WTC11 (cell line): Measurements from ENCODE around the gene VILL. TPM values are rescaled to one million over a fixed set of nuclear protein-coding genes. Genes with fewer than 3 reads are reported as not detected.

Source experiments
- ATAC-seq: fragments of 200-7000 bp; cut with Tn5 transposase; 2 replicates; pipeline ENCODE4 v1.10.0; 2021; ENCODE audit warnings: mild to moderate bottlenecking, moderate library complexity
- CTCF ChIA-PET: fragments of 300-600 bp; sonication (Branson Sonifier 250); formaldehyde crosslinking; loops from one replicate; lab custom pipeline; 2021; ENCODE audit warnings: antibody characterized with exemption; lab: Charles Lee
- POLR2A ChIA-PET: fragments of 350-600 bp; sonication (Branson Sonifier 250); formaldehyde crosslinking; loops from one replicate; lab custom pipeline; 2021; ENCODE audit warnings: antibody characterized with exemption; lab: Charles Lee
- DNase-seq: peaks from one replicate; pipeline ENCODE4 v3.0.0; 2021; ENCODE audit warnings: low spot score
- H3K27ac Mint-ChIP-seq: 2 replicates; pipeline ENCODE4 v1.8.0; 2021; ENCODE audit warnings: mixed read lengths
- H3K27me3 Mint-ChIP-seq: 2 replicates; pipeline ENCODE4 v1.8.0; 2021; ENCODE audit warnings: low read depth, mild to moderate bottlenecking, moderate library complexity, mixed read lengths
- H3K36me3 Mint-ChIP-seq: 2 replicates; pipeline ENCODE4 v1.8.0; 2021; ENCODE audit warnings: mixed read lengths
- H3K4me1 Mint-ChIP-seq: 2 replicates; pipeline ENCODE4 v1.8.0; 2022; ENCODE audit warnings: mixed read lengths
- H3K4me3 Mint-ChIP-seq: 2 replicates; pipeline ENCODE4 v1.8.0; 2021; ENCODE audit warnings: mild to moderate bottlenecking, moderate library complexity, mixed read lengths
- H3K9me3 Mint-ChIP-seq: 2 replicates; pipeline ENCODE4 v1.8.0; 2021; ENCODE audit warnings: mixed read lengths
- ELF4 ChIP-seq: sonication (generic); formaldehyde crosslinking; IDR thresholded peaks from 2 replicates; pipeline ENCODE4 v1.8.1; 2022; ENCODE audit warnings: low read depth, mild to moderate bottlenecking, moderate library complexity, missing genetic modification reagents
- EMX1 ChIP-seq: fragments of 250-450 bp; sonication (Bioruptor Pico); IDR thresholded peaks from 2 replicates; pipeline ENCODE4 v1.8.0; 2021; ENCODE audit warnings: mild to moderate bottlenecking
- ESRRA ChIP-seq: sonication (generic); formaldehyde crosslinking; IDR thresholded peaks from 2 replicates; pipeline ENCODE4 v1.8.1; 2022; ENCODE audit warnings: mild to moderate bottlenecking, missing genetic modification reagents, borderline replicate concordance
- NFATC4 ChIP-seq: fragments of 250-450 bp; sonication (Bioruptor Pico); IDR thresholded peaks from 2 replicates; pipeline ENCODE4 v1.9.0; 2021; ENCODE audit warnings: mild to moderate bottlenecking
- NR1H2 ChIP-seq: sonication (generic); formaldehyde crosslinking; IDR thresholded peaks from 2 replicates; pipeline ENCODE4 v1.9.0; 2021; ENCODE audit warnings: mild to moderate bottlenecking, moderate library complexity, missing genetic modification reagents
- NR2C2 ChIP-seq: sonication (generic); formaldehyde crosslinking; IDR thresholded peaks from 2 replicates; pipeline ENCODE4 v1.8.0; 2022; ENCODE audit warnings: mild to moderate bottlenecking, missing genetic modification reagents
- RELA ChIP-seq: sonication (generic); formaldehyde crosslinking; IDR thresholded peaks from 2 replicates; pipeline ENCODE4 v1.8.1; 2022; ENCODE audit warnings: missing genetic modification reagents, mild to moderate bottlenecking, borderline replicate concordance
- RORB ChIP-seq: fragments of 250-450 bp; sonication (Bioruptor Pico); IDR thresholded peaks from 2 replicates; pipeline ENCODE4 v1.9.0; 2021; ENCODE audit warnings: mild to moderate bottlenecking
- SMAD3 ChIP-seq: sonication (generic); formaldehyde crosslinking; IDR thresholded peaks from 2 replicates; pipeline ENCODE4 v1.8.0; 2022; ENCODE audit warnings: missing genetic modification reagents, mild to moderate bottlenecking, borderline replicate concordance
- SMAD4 ChIP-seq: sonication (generic); formaldehyde crosslinking; IDR thresholded peaks from 2 replicates; pipeline ENCODE4 v1.8.0; 2022; ENCODE audit warnings: mild to moderate bottlenecking, missing genetic modification reagents
- SP1 ChIP-seq: sonication (generic); formaldehyde crosslinking; conservative IDR thresholded peaks from 2 replicates; pipeline ENCODE4 v1.8.1; 2022; ENCODE audit warnings: missing genetic modification reagents
- TCF7 ChIP-seq: sonication (generic); formaldehyde crosslinking; IDR thresholded peaks from 2 replicates; pipeline ENCODE4 v1.8.0; 2022; ENCODE audit warnings: mild to moderate bottlenecking, low read depth, missing genetic modification reagents, moderate library complexity
- ZNF423 ChIP-seq: fragments of 250-450 bp; sonication (Bioruptor Pico); IDR thresholded peaks from 2 replicates; pipeline ENCODE4 v2.1.2; 2022; ENCODE audit warnings: mild to moderate bottlenecking, moderate library complexity
- total RNA-seq: library from RNA; stranded (reverse); gene quantifications from 3 replicates; pipeline ENCODE4 v1.2.3, GENCODE V29; 2021
- TF ChIP-seq, protein P1 (sequence below): fragments of 250-450 bp; sonication (Bioruptor Pico); IDR thresholded peaks from 2 replicates; pipeline ENCODE4 v2.1.2; 2022; ENCODE audit warnings: mild to moderate bottlenecking, moderate library complexity
- TF ChIP-seq, protein P2 (sequence below): fragments of 250-450 bp; sonication (Bioruptor Pico); IDR thresholded peaks from 2 replicates; pipeline ENCODE4 v1.8.0; 2021; ENCODE audit warnings: mild to moderate bottlenecking
- TF ChIP-seq, protein P3 (sequence below): sonication (generic); formaldehyde crosslinking; IDR thresholded peaks from 2 replicates; pipeline ENCODE4 v1.8.0; 2022; ENCODE audit warnings: mild to moderate bottlenecking, missing genetic modification reagents
- TF ChIP-seq, protein P4 (sequence below): fragments of 250-450 bp; sonication (Bioruptor Pico); IDR thresholded peaks from 2 replicates; pipeline ENCODE4 v1.9.0; 2021; ENCODE audit warnings: mild to moderate bottlenecking, borderline replicate concordance
- TF ChIP-seq, protein P5 (sequence below): sonication (generic); formaldehyde crosslinking; IDR thresholded peaks from 2 replicates; pipeline ENCODE4 v1.8.1; 2023; ENCODE audit warnings: mild to moderate bottlenecking, missing genetic modification reagents, moderate library complexity
- TF ChIP-seq, protein P6 (sequence below): sonication (generic); formaldehyde crosslinking; IDR thresholded peaks from 2 replicates; pipeline ENCODE4 v1.8.1; 2023; ENCODE audit warnings: mild to moderate bottlenecking, missing genetic modification reagents
- TF ChIP-seq, protein P7 (sequence below): sonication (generic); formaldehyde crosslinking; IDR thresholded peaks from 2 replicates; pipeline ENCODE4 v1.8.1; 2023; ENCODE audit warnings: mild to moderate bottlenecking, missing genetic modification reagents, moderate library complexity
- TF ChIP-seq, protein P8 (sequence below): sonication (generic); formaldehyde crosslinking; conservative IDR thresholded peaks from 2 replicates; pipeline ENCODE4 v1.8.1; 2023; ENCODE audit warnings: mild to moderate bottlenecking, low read depth, missing genetic modification reagents, moderate library complexity

VILL gene
- total RNA-seq, 1 experiment from 2014 or later: 4.7 TPM

DNA sequence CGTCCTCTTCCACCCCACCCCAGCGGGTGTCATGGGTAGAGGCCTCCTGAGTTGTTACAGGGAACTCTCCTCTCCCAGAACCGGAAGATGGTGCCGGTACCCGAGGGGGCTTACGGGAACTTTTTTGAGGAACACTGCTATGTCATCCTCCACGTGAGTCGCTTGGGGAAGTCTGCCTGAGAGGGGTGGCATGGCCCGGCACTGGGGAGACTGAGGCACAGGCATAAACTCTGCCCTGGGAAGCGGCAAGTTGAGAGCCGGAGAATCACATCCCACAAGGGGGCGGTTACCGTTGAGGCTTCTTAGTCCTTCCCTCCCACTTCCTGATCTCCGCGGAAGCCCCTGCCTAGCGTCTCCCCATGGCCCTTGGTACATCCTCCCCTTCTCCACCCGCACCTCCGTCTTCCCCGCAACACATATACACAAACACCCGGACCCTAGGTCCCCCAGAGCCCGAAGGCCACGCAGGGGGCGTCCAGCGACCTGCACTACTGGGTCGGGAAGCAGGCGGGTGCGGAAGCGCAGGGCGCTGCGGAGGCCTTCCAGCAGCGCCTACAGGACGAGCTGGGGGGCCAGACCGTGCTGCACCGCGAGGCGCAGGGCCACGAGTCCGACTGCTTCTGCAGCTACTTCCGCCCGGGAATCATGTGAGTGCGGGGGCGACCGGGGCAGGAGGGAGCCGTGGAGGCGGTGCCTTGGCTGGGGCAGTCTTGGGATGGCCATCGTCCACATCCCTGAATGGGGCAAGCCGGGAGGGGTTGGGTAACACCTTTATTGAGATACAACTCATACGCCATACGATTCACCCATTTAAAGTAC, 3.4 kb downstream of the VILL start (continued):
- TF ChIP-seq, protein P1, sequence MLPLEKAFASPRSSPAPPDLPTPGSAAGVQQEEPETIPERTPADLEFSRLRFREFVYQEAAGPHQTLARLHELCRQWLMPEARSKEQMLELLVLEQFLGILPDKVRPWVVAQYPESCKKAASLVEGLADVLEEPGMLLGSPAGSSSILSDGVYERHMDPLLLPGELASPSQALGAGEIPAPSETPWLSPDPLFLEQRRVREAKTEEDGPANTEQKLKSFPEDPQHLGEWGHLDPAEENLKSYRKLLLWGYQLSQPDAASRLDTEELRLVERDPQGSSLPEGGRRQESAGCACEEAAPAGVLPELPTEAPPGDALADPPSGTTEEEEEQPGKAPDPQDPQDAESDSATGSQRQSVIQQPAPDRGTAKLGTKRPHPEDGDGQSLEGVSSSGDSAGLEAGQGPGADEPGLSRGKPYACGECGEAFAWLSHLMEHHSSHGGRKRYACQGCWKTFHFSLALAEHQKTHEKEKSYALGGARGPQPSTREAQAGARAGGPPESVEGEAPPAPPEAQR (CRISPR knock-in tag): no peak
- TF ChIP-seq NFATC4 (CRISPR knock-in tag) (no peak), NR2C2 (CRISPR knock-in tag) (no peak), EMX1 (CRISPR knock-in tag) (no peak), ZNF423 (CRISPR knock-in tag) (no peak), SMAD4 (no peak), RELA (CRISPR knock-in tag) (no peak), TCF7 (CRISPR knock-in tag) (no peak), ELF4 (CRISPR knock-in tag) (no peak), ESRRA (CRISPR knock-in tag) (no peak), SMAD3 (CRISPR knock-in tag) (peak; percentile 46; the same call in 1 of the 2 replicates), SP1 (peak; percentile 73)
- TF ChIP-seq, protein P2, sequence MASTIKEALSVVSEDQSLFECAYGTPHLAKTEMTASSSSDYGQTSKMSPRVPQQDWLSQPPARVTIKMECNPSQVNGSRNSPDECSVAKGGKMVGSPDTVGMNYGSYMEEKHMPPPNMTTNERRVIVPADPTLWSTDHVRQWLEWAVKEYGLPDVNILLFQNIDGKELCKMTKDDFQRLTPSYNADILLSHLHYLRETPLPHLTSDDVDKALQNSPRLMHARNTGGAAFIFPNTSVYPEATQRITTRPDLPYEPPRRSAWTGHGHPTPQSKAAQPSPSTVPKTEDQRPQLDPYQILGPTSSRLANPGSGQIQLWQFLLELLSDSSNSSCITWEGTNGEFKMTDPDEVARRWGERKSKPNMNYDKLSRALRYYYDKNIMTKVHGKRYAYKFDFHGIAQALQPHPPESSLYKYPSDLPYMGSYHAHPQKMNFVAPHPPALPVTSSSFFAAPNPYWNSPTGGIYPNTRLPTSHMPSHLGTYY (CRISPR knock-in tag): no peak
- TF ChIP-seq, protein P3, sequence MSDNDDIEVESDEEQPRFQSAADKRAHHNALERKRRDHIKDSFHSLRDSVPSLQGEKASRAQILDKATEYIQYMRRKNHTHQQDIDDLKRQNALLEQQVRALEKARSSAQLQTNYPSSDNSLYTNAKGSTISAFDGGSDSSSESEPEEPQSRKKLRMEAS (CRISPR knock-in tag): peak; percentile 89
- TF ChIP-seq, protein P4, sequence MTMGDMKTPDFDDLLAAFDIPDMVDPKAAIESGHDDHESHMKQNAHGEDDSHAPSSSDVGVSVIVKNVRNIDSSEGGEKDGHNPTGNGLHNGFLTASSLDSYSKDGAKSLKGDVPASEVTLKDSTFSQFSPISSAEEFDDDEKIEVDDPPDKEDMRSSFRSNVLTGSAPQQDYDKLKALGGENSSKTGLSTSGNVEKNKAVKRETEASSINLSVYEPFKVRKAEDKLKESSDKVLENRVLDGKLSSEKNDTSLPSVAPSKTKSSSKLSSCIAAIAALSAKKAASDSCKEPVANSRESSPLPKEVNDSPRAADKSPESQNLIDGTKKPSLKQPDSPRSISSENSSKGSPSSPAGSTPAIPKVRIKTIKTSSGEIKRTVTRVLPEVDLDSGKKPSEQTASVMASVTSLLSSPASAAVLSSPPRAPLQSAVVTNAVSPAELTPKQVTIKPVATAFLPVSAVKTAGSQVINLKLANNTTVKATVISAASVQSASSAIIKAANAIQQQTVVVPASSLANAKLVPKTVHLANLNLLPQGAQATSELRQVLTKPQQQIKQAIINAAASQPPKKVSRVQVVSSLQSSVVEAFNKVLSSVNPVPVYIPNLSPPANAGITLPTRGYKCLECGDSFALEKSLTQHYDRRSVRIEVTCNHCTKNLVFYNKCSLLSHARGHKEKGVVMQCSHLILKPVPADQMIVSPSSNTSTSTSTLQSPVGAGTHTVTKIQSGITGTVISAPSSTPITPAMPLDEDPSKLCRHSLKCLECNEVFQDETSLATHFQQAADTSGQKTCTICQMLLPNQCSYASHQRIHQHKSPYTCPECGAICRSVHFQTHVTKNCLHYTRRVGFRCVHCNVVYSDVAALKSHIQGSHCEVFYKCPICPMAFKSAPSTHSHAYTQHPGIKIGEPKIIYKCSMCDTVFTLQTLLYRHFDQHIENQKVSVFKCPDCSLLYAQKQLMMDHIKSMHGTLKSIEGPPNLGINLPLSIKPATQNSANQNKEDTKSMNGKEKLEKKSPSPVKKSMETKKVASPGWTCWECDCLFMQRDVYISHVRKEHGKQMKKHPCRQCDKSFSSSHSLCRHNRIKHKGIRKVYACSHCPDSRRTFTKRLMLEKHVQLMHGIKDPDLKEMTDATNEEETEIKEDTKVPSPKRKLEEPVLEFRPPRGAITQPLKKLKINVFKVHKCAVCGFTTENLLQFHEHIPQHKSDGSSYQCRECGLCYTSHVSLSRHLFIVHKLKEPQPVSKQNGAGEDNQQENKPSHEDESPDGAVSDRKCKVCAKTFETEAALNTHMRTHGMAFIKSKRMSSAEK (CRISPR knock-in tag): no peak
- TF ChIP-seq, protein P5, sequence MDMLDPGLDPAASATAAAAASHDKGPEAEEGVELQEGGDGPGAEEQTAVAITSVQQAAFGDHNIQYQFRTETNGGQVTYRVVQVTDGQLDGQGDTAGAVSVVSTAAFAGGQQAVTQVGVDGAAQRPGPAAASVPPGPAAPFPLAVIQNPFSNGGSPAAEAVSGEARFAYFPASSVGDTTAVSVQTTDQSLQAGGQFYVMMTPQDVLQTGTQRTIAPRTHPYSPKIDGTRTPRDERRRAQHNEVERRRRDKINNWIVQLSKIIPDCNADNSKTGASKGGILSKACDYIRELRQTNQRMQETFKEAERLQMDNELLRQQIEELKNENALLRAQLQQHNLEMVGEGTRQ (CRISPR knock-in tag): peak; percentile 78

DNA sequence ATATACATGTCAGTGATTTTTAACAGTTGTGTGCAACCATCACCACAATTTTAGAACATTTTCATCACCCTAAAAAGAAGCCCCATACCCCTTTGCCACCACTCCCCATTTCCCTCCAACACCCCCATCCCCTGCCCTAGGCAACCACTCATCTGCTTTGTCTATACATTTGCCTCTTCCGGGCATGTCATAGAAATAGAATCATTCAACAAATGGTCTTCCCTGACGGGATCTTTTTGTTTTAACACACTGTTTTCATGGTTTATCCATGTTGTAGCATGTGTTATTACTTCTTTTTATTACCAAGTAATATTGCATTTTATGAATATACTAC, 4.0 kb downstream of the VILL start:
- no peak overlapping the region for H3K27ac Mint-ChIP-seq
- peaks cover 29% of the 10 kb centered on the region for H3K27me3 Mint-ChIP-seq
- ChIA-PET POLR2A (interaction anchor here (0.5 to 0.7 kb wide), 2 partner anchors 9 to 284 kb away, joined by 3 to 10 read pairs; no protein-coding TSS in a partner anchor), CTCF (interaction anchor here (0.8 to 1.0 kb wide), 3 partner anchors 9 to 137 kb away, joined by 3 to 12 read pairs (median 4); no protein-coding TSS in a partner anchor)
- peak overlapping the region; percentile 85 for H3K4me3 Mint-ChIP-seq
- ATAC-seq (no peak), DNase-seq (no peak)
- no peaks in the 10 kb centered on the region for H3K9me3 Mint-ChIP-seq
- H3K36me3 Mint-ChIP-seq: peaks cover 2% of the 10 kb centered on the region; the same call in 1 of the 2 replicates
- H3K4me1 Mint-ChIP-seq: peaks cover 33% of the 10 kb centered on the region
- TF ChIP-seq, protein P6, sequence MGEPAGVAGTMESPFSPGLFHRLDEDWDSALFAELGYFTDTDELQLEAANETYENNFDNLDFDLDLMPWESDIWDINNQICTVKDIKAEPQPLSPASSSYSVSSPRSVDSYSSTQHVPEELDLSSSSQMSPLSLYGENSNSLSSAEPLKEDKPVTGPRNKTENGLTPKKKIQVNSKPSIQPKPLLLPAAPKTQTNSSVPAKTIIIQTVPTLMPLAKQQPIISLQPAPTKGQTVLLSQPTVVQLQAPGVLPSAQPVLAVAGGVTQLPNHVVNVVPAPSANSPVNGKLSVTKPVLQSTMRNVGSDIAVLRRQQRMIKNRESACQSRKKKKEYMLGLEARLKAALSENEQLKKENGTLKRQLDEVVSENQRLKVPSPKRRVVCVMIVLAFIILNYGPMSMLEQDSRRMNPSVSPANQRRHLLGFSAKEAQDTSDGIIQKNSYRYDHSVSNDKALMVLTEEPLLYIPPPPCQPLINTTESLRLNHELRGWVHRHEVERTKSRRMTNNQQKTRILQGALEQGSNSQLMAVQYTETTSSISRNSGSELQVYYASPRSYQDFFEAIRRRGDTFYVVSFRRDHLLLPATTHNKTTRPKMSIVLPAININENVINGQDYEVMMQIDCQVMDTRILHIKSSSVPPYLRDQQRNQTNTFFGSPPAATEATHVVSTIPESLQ: no peak
- TF ChIP-seq RORB: no peak
- TF ChIP-seq, protein P7, sequence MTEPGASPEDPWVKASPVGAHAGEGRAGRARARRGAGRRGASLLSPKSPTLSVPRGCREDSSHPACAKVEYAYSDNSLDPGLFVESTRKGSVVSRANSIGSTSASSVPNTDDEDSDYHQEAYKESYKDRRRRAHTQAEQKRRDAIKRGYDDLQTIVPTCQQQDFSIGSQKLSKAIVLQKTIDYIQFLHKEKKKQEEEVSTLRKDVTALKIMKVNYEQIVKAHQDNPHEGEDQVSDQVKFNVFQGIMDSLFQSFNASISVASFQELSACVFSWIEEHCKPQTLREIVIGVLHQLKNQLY (CRISPR knock-in tag): no peak
- TF ChIP-seq, protein P8, sequence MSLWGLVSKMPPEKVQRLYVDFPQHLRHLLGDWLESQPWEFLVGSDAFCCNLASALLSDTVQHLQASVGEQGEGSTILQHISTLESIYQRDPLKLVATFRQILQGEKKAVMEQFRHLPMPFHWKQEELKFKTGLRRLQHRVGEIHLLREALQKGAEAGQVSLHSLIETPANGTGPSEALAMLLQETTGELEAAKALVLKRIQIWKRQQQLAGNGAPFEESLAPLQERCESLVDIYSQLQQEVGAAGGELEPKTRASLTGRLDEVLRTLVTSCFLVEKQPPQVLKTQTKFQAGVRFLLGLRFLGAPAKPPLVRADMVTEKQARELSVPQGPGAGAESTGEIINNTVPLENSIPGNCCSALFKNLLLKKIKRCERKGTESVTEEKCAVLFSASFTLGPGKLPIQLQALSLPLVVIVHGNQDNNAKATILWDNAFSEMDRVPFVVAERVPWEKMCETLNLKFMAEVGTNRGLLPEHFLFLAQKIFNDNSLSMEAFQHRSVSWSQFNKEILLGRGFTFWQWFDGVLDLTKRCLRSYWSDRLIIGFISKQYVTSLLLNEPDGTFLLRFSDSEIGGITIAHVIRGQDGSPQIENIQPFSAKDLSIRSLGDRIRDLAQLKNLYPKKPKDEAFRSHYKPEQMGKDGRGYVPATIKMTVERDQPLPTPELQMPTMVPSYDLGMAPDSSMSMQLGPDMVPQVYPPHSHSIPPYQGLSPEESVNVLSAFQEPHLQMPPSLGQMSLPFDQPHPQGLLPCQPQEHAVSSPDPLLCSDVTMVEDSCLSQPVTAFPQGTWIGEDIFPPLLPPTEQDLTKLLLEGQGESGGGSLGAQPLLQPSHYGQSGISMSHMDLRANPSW: no peak
- no peak for TF ChIP-seq NR1H2 (CRISPR knock-in tag)
- TF ChIP-seq TCF7 (CRISPR knock-in tag): no peak
